Left lobe of liver (tissue), 2 donors: ENCODE data around the gene DPY19L2. TPM values are rescaled to one million over a fixed set of nuclear protein-coding genes. Genes with fewer than 3 reads are reported as not detected.
A peak's percentile ranks its signal among the peaks of the same experiment; 100 is the strongest.
"Not testable (repeated sequence)": the region's sequence is repeated elsewhere in the genome, so short reads cannot be mapped to it uniquely, and the experiment has no call there.

Source experiments
- ATAC-seq: fragments of 200-7000 bp; cut with Tn5 transposase; one replicate; pipeline ENCODE4 v1.9.1; 2020; ENCODE audit warnings: mild to moderate bottlenecking, moderate library complexity
- DNase-seq: peaks from one replicate; pipeline ENCODE4 v3.0.0-alpha.2; 2020; ENCODE audit warnings: low spot score
- total RNA-seq: library from RNA; stranded (reverse); gene quantifications from one replicate; pipeline ENCODE4 v1.2.1, GENCODE V29; 2021
- donor health status: DM: no; HTN: no; CAD: no; lungs with moderate emphysema.
- donor health status: DM: no; HTN: yes; CAD: no.

The DPY19L2 gene
- total RNA-seq = not detected

- no peak for DNase-seq
- ATAC-seq = peak; percentile 51
Observed at GRCh38 chr12:63668028-63668799, at the start of gene DPY19L2. TSS of gene DPY19L2 (minus strand) at chr12:63668493. CDS start at chr12:63668393, 100 bp downstream.

- not testable (repeated sequence) for ATAC-seq, DNase-seq
Observed at GRCh38 chr12:63716891-63717290, 48.6 kb upstream of the DPY19L2 start.

- not testable (repeated sequence) for ATAC-seq, DNase-seq
Observed at GRCh38 chr12:63715107-63715625, 46.9 kb upstream of the DPY19L2 start.

GRCh38 chr12:63714409-63714808 is 46.1 kb upstream of the DPY19L2 start:
- ATAC-seq, DNase-seq: not testable (repeated sequence)

DNA sequence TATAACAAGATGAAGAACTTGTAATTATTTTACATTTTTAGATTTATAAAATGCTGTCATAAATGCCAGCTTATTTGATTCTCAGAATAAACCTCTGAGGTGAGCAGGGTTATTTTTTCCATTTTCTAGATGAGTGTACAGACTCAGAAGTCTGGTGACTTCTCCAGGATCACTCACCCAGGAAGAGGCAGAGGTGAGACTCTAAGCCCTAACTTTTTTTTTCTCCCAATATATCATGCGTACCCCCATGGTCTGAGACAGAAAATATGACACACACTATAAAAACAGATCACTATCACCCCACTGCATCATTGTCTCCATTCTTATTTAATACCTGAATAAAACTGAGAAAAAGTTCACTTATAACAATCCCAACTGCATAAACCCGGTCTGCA is 45.4 kb upstream of the DPY19L2 start:
- DNase-seq, ATAC-seq: not testable (repeated sequence)

- not testable (repeated sequence) for ATAC-seq, DNase-seq
Observed at GRCh38 chr12:63712979-63713680, 44.8 kb upstream of the DPY19L2 start.

GRCh38 chr12:63712376-63712974 is 44.2 kb upstream of the DPY19L2 start:
- not testable (repeated sequence) for ATAC-seq, DNase-seq

DNA sequence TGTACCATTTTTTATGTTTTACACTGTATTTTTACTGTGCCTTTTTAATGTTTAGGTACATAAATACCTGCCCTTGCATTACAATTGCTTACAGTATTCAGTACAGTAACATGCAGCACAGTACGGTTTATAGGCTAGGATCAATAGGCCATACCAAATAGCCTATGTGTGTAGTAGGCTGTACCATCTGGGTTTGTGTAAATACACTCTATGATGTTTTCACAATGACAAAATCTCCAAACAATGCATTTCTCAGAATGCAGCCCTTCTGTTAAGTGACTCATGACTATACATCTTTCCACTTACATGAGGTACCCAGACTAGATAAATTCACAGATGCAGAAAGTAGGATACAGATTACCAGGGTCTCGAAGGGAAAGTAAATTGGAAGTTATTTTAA is 43.0 kb upstream of the DPY19L2 start:
- not testable (repeated sequence) for ATAC-seq, DNase-seq

- ATAC-seq (no peak), DNase-seq (no peak)
Observed at GRCh38 chr12:63706336-63706735, 38.0 kb upstream of the DPY19L2 start.

DNA sequence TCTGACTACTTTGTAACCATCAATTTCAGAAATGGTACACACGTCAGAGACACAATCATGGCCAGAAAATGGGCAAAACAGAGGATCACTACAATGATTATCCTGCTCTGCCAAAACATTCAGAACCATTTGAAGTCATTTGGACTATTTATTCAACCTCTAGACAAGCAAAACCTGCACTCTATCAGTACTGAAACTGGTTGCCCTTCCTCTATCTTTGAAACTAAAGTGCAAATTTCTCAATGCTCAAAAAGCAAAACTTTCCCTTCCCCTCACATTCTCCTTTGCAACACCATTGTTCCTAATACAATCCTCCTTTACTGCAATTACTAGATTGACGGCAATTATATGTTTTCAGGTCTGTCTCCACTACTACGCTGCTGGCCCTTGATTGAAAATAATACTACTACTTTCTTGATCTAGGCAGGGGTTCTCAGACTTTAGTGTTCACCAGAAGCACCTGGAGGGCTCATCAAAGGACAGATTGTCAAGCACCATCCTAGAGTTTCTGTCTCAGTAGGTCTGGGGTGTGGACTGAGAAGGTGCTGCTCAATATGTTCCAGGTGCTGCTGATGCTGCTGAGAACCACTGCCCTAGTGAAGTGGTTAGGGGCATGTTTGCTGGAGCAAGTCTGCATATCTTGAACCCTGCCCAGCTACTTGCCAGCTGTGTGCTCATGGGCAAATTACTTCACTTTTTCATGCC is 31.5 kb upstream of the DPY19L2 start:
- not testable (repeated sequence) for ATAC-seq, DNase-seq

DNA sequence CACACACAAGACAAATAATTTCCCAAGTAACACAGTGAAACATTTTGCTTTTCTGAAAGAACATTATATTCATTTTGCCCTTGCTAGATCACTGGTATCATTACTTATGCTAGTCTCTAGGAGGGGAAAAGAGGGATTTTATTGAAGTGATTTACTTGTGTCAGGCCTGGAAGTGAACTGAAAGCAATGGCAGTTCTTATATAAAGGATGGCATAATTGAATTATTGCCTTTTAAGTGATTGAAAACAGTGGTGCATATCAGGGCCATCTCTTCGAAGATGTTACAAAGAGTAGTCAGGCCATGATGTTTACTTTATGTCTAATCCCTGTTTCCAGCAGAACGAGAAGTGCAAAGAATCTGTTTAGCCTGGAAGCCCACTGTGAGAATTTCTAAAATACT is 30.7 kb upstream of the DPY19L2 start:
- DNase-seq, ATAC-seq: not testable (repeated sequence)

GRCh38 chr12:63690837-63691236 is 22.5 kb upstream of the DPY19L2 start:
- not testable (repeated sequence) for DNase-seq, ATAC-seq

- ATAC-seq, DNase-seq: not testable (repeated sequence)
Observed at GRCh38 chr12:63689141-63689540, 20.8 kb upstream of the DPY19L2 start.

GRCh38 chr12:63686623-63687022 is 18.3 kb upstream of the DPY19L2 start:
- DNase-seq, ATAC-seq: not testable (repeated sequence)

DNA sequence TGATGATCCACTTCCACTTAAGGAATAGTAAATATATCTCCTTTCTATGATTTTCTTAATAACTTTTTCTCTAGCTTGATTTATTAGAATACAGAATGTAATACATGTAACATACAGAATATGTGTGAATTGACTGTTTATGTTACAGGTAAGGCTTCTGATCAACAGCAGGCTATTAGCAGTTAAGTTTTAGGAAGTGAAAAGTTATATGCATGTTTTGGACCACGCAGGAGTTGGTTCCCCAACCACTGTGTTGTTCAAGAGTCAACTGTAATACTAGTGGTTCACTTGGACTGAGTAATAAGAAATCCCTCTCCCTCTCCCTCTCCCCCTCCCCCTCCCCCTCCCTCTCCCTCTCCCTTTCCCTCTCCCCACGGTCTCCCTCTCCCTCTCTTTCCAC is 17.5 kb upstream of the DPY19L2 start:
- not testable (repeated sequence) for DNase-seq, ATAC-seq

DNA sequence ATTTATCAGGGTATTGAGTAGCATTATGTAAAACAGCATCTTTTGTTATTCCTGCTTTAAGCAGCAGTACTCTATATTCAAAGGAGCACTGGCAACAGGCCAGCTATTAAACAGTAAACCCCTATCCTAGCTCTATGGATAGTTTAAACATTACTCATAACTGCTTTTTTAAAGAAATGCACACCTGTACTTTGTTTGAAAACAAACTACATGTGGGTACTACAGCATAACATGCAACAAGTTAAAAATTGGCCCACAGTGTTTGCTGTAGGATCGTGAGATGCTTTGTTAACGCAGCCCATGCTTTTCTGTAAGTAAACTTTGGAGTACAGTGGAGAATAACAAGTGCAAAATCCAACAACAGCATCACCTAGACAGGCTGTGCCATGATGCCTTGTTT is 14.3 kb upstream of the DPY19L2 start:
- not testable (repeated sequence) for DNase-seq, ATAC-seq

DNA sequence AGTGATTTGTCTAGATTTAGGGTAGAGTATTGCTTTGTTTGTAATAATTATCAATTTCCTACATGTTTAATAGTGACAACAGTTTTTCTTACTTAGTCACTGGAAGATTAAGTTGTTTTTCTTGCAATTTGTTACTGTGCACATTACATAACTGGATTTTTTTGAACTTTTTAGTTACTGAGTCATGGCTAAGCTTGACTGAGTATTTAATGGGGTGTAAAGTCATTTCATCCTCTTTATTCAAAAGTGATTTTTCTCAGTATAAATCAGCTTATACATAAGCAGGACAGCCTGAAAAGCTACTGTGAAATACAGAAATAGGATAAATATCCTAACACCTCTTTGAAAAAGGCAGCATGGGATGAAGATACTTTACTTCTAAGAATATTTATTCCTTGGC is 12.5 kb upstream of the DPY19L2 start:
- not testable (repeated sequence) for DNase-seq

DNA sequence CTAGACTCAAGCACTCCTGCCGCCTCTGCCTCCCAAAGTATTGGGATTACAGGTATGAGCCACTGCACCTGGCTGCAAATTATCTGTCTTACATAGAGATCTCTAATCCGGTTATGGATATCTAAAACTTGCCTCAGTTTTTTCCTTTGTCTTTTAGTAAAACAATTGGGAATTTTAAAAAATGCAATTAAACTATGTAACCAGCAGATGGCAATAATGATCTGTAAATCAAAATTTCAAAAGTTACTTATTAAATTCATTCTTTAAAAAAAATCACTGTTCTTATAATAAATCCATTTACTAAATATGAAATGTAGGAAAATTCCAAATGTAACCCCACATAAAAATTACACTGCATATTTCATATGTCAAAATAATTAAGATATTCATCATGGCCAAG is 4.3 kb upstream of the DPY19L2 start:
- DNase-seq, ATAC-seq: not testable (repeated sequence)

More for the DNA sequence above, 12.5 kb upstream of the DPY19L2 start:
- not testable (repeated sequence) for ATAC-seq

DNA sequence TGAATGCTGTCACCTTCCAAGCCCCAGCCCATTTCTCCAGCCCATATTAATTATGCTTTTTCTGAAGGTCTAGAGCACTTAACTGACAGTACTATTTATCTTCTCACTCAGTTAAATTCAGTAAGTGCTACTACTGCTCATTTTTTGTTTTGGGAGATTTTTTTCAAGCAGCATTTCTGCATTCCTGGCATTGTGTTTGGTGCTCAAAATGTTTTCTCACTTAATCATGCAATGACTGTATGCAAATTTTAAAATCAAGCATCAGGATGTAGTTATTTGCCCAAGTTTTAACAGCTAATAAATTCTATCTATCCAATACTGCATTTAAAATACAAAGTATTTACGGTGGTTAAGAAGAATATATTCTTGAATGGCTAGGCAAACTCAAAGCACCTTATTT is 1.6 kb upstream of the DPY19L2 start:
- not testable (repeated sequence) for ATAC-seq, DNase-seq

- DNase-seq = not testable (repeated sequence)
Observed at GRCh38 chr12:63669427-63669826, 1.1 kb upstream of the DPY19L2 start.

More at GRCh38 chr12:63669427-63669826, 1.1 kb upstream of the DPY19L2 start:
- ATAC-seq = not testable (repeated sequence)
